Stimulated activated CD8-positive, alpha-beta memory T cell treated with anti-CD3 and anti-CD28 coated beads, Interleukin-12 subunit alpha, Interleukin-12 subunit beta, amount 100 ng/mL, for 24 hours (primary cell): ENCODE results near the gene TET2.
"Not testable (repeated sequence)": the region's sequence is repeated elsewhere in the genome, so short reads cannot be mapped to it uniquely, and the experiment has no call there.

Experiments used
- DNase-seq: peaks from one replicate; pipeline ENCODE4 v3.0.0-alpha.2; 2020; ENCODE audit errors: extremely low read depth

TET2 gene

DNA sequence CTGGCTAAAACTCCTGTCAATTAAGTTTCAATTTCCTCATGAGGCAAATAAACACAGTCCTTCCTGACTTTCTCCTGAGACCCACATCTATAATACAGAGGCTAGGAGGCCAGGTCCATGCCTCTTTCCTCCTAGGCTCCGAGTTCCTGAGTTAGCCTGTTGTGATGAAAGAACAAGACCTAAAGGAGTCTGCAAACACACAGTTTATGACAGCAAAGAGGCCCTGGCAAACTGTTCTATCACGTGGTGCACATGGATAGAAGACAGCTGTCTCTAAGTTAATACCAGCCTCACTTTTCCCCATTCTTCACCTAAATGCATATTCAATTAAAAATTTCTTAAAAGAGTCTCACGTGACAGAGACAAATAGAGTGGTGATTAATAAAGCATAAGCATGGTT is 145.2 kb downstream of the TET2 start:
- DNase-seq = no peak

- DNase-seq = no peak
Observed at GRCh38 chr4:105293360-105293759, 146.7 kb downstream of the TET2 start.

- DNase-seq = no peak
Observed at GRCh38 chr4:105296672-105297071, 150.0 kb downstream of the TET2 start.

GRCh38 chr4:105299027-105299426 is 152.4 kb downstream of the TET2 start:
- not testable (repeated sequence) for DNase-seq

- no peak for DNase-seq
Observed at GRCh38 chr4:105304085-105304484, 157.4 kb downstream of the TET2 start.

- DNase-seq = no peak
Observed at GRCh38 chr4:105305019-105305836, 158.6 kb downstream of the TET2 start.

DNA sequence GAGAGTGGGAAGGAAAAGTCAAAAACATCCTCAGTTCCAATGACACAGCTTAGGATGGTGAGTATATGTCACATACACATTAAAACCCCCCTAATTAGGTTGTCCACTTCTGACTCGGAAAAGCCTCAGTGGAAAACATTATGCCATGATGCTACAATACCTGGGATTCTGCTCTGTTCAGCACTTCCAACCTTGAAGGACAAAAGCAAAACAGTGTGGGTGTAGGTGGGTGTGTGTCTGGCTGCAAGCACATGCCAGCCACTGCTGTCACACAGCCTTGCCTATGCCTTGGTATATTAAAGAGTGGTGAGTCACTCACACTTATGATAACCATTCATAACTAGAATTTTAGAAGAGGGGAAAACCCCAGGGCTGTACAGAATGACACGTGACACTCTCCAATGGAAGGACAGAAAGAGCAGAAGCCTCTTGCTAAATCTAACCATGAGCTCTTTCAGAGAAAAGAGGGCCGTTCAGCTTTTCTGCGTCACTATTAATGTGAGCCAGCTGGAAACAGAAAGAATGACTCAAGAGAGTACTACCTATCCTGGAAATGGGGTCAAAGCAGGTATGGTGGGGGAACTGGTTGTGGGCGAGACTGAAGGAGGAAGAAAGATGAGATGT is 159.6 kb downstream of the TET2 start:
- peak; percentile 42 for DNase-seq

DNA sequence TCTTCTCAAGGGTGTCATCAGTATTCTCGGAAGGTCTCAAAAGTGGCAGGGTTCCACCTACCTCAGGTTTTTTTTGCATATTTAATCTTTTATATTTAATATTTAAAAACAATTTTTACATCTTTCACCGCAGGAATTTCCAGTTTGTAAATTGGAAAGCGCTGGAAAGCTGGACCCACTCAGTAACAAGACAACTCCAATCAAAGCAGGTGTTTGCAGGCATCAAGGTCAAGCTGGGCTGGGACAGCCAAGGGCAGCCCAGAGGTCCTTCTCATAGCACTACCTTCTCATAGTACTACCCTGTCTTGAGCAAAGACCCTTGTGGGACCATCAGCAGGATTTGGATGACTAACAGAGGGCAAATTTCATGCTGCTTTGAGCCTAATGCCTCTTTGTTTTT is 160.1 kb downstream of the TET2 start:
- DNase-seq = no peak

DNA sequence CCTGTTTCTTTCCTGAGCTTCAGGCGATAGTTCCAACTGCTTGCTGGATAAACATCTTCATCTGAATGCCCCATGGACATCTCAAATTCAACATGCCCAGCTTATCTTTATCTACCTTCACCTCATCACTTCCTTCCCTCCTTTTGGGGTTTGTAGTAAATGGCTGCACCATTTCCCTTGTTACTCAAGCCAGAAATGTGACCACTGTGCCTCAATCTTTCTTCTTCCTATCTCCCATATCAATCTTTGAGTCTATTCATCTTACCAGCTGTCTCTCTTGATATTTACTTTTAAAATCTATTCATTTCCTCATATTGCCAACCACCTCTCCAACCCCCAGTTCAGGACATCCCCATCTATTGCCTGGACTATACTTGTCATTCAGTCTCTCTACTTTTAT is 171.8 kb downstream of the TET2 start:
- no peak for DNase-seq

DNA sequence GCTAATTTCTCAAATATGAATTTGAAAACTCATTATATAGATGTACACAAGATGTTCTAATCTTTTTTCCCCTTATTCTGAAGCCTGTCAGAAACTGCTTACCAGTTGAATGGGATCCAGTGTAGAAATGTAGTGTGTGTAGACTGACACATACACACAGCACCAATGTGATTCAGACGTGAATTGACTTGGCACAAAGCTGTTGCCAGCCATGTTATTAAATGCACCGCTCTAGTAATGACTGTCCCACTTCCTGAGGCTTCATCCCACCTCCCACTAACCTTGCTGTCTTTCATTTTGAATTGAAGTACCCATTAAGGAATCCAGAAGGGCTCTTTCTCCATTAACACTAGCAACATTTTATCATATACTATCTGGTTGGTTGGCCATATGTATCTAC is 180.5 kb downstream of the TET2 start:
- no peak for DNase-seq

DNA sequence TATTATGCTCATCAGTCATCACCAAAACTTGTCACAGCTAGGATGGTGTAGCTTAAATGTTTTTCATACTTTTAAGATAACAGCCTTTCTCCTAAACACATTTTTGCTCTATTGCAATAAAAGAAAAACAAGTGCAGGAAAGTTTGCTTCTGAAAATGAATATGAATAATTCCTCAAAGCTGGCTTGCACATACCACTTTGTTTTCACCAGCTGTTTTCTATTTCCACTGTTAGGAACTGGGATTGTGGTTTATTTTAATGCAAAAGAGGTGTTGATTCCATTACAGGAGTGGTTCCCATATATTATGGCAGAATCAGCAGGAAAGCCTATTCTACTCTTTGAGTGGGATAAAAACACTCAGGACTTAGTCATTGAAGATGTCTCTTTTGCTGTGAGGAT is 181.3 kb downstream of the TET2 start:
- DNase-seq = no peak

DNA sequence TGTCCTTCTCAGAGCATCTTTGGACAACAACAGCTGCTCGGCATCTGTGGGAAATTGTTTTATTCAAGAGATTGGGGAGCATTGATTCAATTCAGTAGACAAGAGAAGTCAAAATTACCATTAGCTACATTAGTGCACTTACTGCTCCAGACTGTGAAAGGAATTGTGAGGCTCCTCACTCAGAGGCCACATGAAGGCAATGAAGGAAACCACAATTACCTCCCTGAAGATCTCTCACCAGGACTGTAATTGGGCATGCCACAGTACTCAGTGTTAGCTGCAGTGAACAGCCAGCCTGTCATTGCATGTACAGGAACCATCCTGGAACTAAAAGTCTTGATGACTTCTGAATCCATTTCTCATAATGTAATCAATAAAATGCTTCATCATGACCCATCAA is 182.4 kb downstream of the TET2 start:
- DNase-seq = no peak
